ENCODE data around the gene NBAS. TPM values are rescaled to one million over a fixed set of nuclear protein-coding genes. Genes with fewer than 3 reads are reported as not detected.

NBAS gene
- total RNA-seq, 3 donors from 2014 or later (not counting 1 experiment from before 2014, with no cell fraction given), result 27.8 to 34.7 (median 29.2) TPM

DNA sequence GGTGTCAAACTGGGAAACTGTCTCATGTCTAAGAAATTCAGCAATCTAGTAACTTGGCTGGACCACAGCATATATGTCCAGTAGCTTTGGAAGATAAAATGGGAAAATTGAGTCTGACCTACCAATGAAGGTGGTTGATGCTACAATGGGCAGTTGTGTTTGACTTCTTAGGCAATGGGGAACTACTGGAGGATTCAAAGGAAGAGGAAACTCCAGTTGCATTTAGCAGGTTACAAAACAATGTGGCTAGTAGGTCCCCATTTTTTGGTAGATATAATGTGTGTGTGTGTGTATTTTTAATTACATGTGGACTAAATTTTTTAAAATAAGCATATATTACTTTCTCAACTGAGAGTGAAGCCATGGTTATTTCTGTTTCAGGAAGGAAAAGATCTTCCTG, 427.7 kb downstream of the NBAS start:
- intact Hi-C loops (cut with micrococcal nuclease), result no loop called here
- Histone ChIP-seq H3K27ac (ENCODE audit: low read length) (no peak overlapping the region), H3K36me3 (ENCODE audit: control insufficient read depth, insufficient read depth, low read length) (no peaks in the 10 kb centered on the region), H3K4me1 (ENCODE audit: control insufficient read depth, insufficient read depth, low read length) (no peaks in the 10 kb centered on the region), H3K9me3 (ENCODE audit: control insufficient read depth, insufficient read depth, low read length) (no peaks in the 10 kb centered on the region), H3K4me3 (ENCODE audit: low read length) (no peak overlapping the region), H3K27me3 (ENCODE audit: control insufficient read depth, insufficient read depth, low read length) (no peaks in the 10 kb centered on the region)
- no peaks in the 10 kb centered on the region for H3K9me3 Mint-ChIP-seq
- no peak overlapping the region for H3K4me3 Mint-ChIP-seq
- H3K4me1 Mint-ChIP-seq, result no peaks in the 10 kb centered on the region
- H3K27ac Mint-ChIP-seq, result no peak overlapping the region
- TF ChIP-seq, protein P1, sequence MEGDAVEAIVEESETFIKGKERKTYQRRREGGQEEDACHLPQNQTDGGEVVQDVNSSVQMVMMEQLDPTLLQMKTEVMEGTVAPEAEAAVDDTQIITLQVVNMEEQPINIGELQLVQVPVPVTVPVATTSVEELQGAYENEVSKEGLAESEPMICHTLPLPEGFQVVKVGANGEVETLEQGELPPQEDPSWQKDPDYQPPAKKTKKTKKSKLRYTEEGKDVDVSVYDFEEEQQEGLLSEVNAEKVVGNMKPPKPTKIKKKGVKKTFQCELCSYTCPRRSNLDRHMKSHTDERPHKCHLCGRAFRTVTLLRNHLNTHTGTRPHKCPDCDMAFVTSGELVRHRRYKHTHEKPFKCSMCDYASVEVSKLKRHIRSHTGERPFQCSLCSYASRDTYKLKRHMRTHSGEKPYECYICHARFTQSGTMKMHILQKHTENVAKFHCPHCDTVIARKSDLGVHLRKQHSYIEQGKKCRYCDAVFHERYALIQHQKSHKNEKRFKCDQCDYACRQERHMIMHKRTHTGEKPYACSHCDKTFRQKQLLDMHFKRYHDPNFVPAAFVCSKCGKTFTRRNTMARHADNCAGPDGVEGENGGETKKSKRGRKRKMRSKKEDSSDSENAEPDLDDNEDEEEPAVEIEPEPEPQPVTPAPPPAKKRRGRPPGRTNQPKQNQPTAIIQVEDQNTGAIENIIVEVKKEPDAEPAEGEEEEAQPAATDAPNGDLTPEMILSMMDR (IDR thresholded peaks at IDR 0.05), result no peak
- no peaks in the 10 kb centered on the region for H3K36me3 Mint-ChIP-seq
- ATAC-seq, result no peak
- no peaks in the 10 kb centered on the region for H3K27me3 Mint-ChIP-seq (ENCODE audit: low read depth in 2 of 2)
- no peak for DNase-seq

DNA sequence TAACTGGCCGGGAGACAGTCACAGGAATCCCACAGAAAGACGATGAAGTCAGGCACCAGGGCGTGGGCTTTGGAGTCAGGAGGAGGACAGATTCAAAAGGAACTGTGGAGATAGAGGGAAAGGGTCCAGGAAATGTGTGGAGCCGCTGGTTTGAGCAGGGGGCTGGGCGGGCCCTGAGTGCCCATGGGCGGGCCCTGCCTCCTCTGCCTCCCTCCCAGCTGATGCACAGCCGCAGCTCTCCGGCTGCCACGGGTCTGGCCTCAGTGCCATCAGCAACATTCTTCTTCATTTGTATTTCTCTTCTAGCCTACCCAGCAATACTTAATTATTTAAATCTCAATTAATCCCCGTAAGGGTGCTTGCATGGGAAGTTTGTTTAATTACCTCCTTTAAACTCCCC, 432.3 kb downstream of the NBAS start:
- 94% methylated on average over 10 of the region's 10 CpGs for WGBS (ENCODE audit: insufficient coverage)
- no peak overlapping the region for H3K27ac Mint-ChIP-seq
- no peak for ATAC-seq

DNA sequence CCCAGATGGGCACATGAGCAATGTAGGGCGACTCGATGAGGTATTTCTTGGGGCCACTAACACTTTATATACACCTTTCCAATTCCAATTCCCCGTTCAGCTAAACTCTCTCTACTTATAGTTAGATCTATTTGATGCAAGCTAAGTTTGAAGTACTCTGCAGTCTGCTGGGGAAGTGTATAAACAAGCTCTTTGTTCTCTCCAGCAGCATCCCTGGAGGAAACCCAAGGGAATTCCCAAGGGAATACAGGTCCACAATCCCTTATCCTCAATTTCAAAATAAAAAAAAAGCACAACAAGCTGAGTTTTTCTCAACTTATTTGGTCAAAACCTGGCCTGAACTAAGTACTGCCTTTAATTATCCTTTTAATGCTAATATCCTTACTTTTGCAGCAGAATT, 433.3 kb downstream of the NBAS start:
- H3K27ac Mint-ChIP-seq, result no peak overlapping the region
- WGBS (ENCODE audit: insufficient coverage), result 100% methylated on average over 2 of the region's 3 CpGs
- intact Hi-C loops (cut with micrococcal nuclease), result no loop called here
- no peak overlapping the region for H3K27ac ChIP-seq (ENCODE audit: low read length)
- TF ChIP-seq, protein P1 (IDR thresholded peaks at IDR 0.05), result no peak
- H3K27me3 ChIP-seq (ENCODE audit: control insufficient read depth, insufficient read depth, low read length), result no peaks in the 10 kb centered on the region
- no peaks in the 10 kb centered on the region for H3K9me3 ChIP-seq (ENCODE audit: control insufficient read depth, insufficient read depth, low read length)
- DNase-seq, result no peak
- no peaks in the 10 kb centered on the region for H3K4me1 ChIP-seq (ENCODE audit: control insufficient read depth, insufficient read depth, low read length)
- H3K9me3 Mint-ChIP-seq, result no peaks in the 10 kb centered on the region
- H3K36me3 ChIP-seq (ENCODE audit: control insufficient read depth, insufficient read depth, low read length), result no peaks in the 10 kb centered on the region
- H3K4me3 Mint-ChIP-seq, result no peak overlapping the region
- no peaks in the 10 kb centered on the region for H3K4me1 Mint-ChIP-seq
- H3K36me3 Mint-ChIP-seq, result no peaks in the 10 kb centered on the region
- no peaks in the 10 kb centered on the region for H3K27me3 Mint-ChIP-seq (ENCODE audit: low read depth in 2 of 2)
- ATAC-seq, result no peak
- H3K4me3 ChIP-seq (ENCODE audit: low read length), result no peak overlapping the region

More for the DNA sequence above, 432.3 kb downstream of the NBAS start:
- DNase-seq, result no peak
- H3K4me3 Mint-ChIP-seq, result no peak overlapping the region
- H3K9me3 Mint-ChIP-seq, result no peaks in the 10 kb centered on the region
- H3K9me3 ChIP-seq (ENCODE audit: control insufficient read depth, insufficient read depth, low read length), result no peaks in the 10 kb centered on the region
- intact Hi-C loops (cut with micrococcal nuclease), result no loop called here
- no peaks in the 10 kb centered on the region for H3K4me1 Mint-ChIP-seq
- no peaks in the 10 kb centered on the region for H3K27me3 Mint-ChIP-seq (ENCODE audit: low read depth in 2 of 2)
- H3K27ac ChIP-seq (ENCODE audit: low read length), result no peak overlapping the region
- no peaks in the 10 kb centered on the region for H3K36me3 ChIP-seq (ENCODE audit: control insufficient read depth, insufficient read depth, low read length)
- H3K4me1 ChIP-seq (ENCODE audit: control insufficient read depth, insufficient read depth, low read length), result no peaks in the 10 kb centered on the region
- H3K36me3 Mint-ChIP-seq, result no peaks in the 10 kb centered on the region
- H3K4me3 ChIP-seq (ENCODE audit: low read length), result no peak overlapping the region
- no peaks in the 10 kb centered on the region for H3K27me3 ChIP-seq (ENCODE audit: control insufficient read depth, insufficient read depth, low read length)
- TF ChIP-seq, protein P1 (IDR thresholded peaks at IDR 0.05), result no peak

DNA sequence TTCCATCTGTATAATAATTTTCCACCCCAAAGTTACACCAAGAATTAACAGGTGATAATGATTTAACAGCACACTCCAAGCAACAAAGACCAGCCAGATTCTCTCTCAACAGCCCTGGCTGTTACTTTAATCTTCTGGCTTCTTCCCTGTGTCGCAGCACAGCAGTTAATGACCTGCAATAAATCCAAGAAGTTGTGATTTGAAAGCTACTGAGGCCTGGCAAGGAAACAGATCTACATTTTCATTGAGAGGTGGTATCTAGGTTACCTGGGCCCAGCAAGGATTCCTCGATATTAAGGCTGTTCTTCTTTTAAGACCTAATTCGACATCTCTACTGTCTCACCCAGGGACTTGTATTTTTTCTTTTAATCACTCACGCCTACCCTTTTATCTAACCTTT, 433.8 kb downstream of the NBAS start:
- Histone ChIP-seq H3K27ac (ENCODE audit: low read length) (no peak overlapping the region), H3K9me3 (ENCODE audit: control insufficient read depth, insufficient read depth, low read length) (no peaks in the 10 kb centered on the region), H3K27me3 (ENCODE audit: control insufficient read depth, insufficient read depth, low read length) (no peaks in the 10 kb centered on the region), H3K4me1 (ENCODE audit: control insufficient read depth, insufficient read depth, low read length) (no peaks in the 10 kb centered on the region), H3K4me3 (ENCODE audit: low read length) (no peak overlapping the region), H3K36me3 (ENCODE audit: control insufficient read depth, insufficient read depth, low read length) (no peaks in the 10 kb centered on the region)
- H3K9me3 Mint-ChIP-seq, result no peaks in the 10 kb centered on the region
- no peaks in the 10 kb centered on the region for H3K4me1 Mint-ChIP-seq
- intact Hi-C loops (cut with micrococcal nuclease), result no loop called here
- H3K27me3 Mint-ChIP-seq (ENCODE audit: low read depth in 2 of 2), result no peaks in the 10 kb centered on the region
- H3K36me3 Mint-ChIP-seq, result no peaks in the 10 kb centered on the region
- no peak overlapping the region for H3K4me3 Mint-ChIP-seq
- H3K27ac Mint-ChIP-seq, result no peak overlapping the region
- 85% methylated on average over 2 of the region's 4 CpGs for WGBS (ENCODE audit: insufficient coverage)
- DNase-seq, result no peak
- ATAC-seq, result no peak
- TF ChIP-seq, protein P1 (IDR thresholded peaks at IDR 0.05), result no peak

Measured in natural killer cell (primary cell).